Naive B cell (primary cell): ENCODE results near the gene MYL5. TPM values are rescaled to one million over a fixed set of nuclear protein-coding genes. Genes with fewer than 3 reads are reported as not detected.
A peak's percentile ranks its signal among the peaks of the same experiment; 100 is the strongest.
"Not testable (repeated sequence)": the region's sequence is repeated elsewhere in the genome, so short reads cannot be mapped to it uniquely, and the experiment has no call there.

Source experiments
- ATAC-seq, 2 donors: fragments of 150-1000 bp; cut with Tn5 transposase; 2 replicates each; pipeline ENCODE4 v1.10.0; 2021; ENCODE audit warnings: low read depth in 2 of 2, mild to moderate bottlenecking in 2 of 2, moderate library complexity in 2 of 2
- DNase-seq: peaks from one replicate; pipeline ENCODE4 v3.0.0; 2022
- H3K27ac Mint-ChIP-seq, 6 donors: one replicate each; pipeline ENCODE4 v1.8.0; 2020 to 2022; ENCODE audit warnings: mild to moderate bottlenecking in 6 of 6, mixed read lengths in 6 of 6, moderate library complexity in 5 of 6, inconsistent platforms in 2 of 6
- H3K27me3 Mint-ChIP-seq, 3 donors: one replicate each; pipeline ENCODE4 v1.8.0; 2021 to 2022; ENCODE audit warnings: mixed read lengths in 3 of 3, mild to moderate bottlenecking in 1 of 3
- H3K36me3 Mint-ChIP-seq, 2 donors: one replicate each; pipeline ENCODE4 v1.8.0; 2020 to 2022; ENCODE audit warnings: mixed read lengths in 2 of 2, inconsistent platforms in 1 of 2, mild to moderate bottlenecking in 1 of 2
- H3K4me1 Mint-ChIP-seq, 3 donors: one replicate each; pipeline ENCODE4 v1.8.0; 2020 to 2022; ENCODE audit warnings: mixed read lengths in 3 of 3, inconsistent platforms in 1 of 3, mild to moderate bottlenecking in 1 of 3, moderate library complexity in 1 of 3
- H3K4me3 Mint-ChIP-seq, 8 donors: one replicate each; pipeline ENCODE4 v1.8.0; 2020 to 2022; ENCODE audit warnings: mild to moderate bottlenecking in 8 of 8, mixed read lengths in 8 of 8, moderate library complexity in 8 of 8, inconsistent platforms in 2 of 8
- H3K9me3 Mint-ChIP-seq, 7 donors: one replicate each; pipeline ENCODE4 v1.8.0; 2020 to 2022; ENCODE audit warnings: mixed read lengths in 7 of 7, mild to moderate bottlenecking in 5 of 7, inconsistent platforms in 2 of 7, moderate library complexity in 1 of 7
- polyA plus RNA-seq, 6 donors: library from polyadenylated mRNA; unstranded; fragments of 300-500 nt; fragmentation: Illumina TruSeq; gene quantifications; one replicate each; pipeline ENCODE4 v1.2.3, GENCODE V29; 2021; ENCODE audit warnings: low read depth in 6 of 6

The MYL5 gene
- polyA plus RNA-seq, 6 donors from 2014 or later = 7.3 to 13.4 (median 11.8) TPM

- H3K27ac Mint-ChIP-seq = no peak overlapping the region
Observed at GRCh38 chr4:722169-722725, 47.9 kb downstream of the MYL5 start.

GRCh38 chr4:722851-723360, 48.6 kb downstream of the MYL5 start:
- no peak overlapping the region for H3K4me3 Mint-ChIP-seq
- H3K36me3 Mint-ChIP-seq = peaks cover 0 to 7% of the 10 kb centered on the region in 2 donors
- ATAC-seq (no peak), DNase-seq (no peak)
- H3K27me3 Mint-ChIP-seq = no peaks in the 10 kb centered on the region
- H3K4me1 Mint-ChIP-seq = peaks cover 35 to 59% (median 46%) of the 10 kb centered on the region in 3 donors
- no peaks in the 10 kb centered on the region for H3K9me3 Mint-ChIP-seq
- peak overlapping the region in 3 of 6 donors; percentile 39 to 74 (median 42) for H3K27ac Mint-ChIP-seq

More at GRCh38 chr4:722169-722725, 47.9 kb downstream of the MYL5 start:
- no peak for ATAC-seq
- no peaks in the 10 kb centered on the region for H3K9me3 Mint-ChIP-seq
- H3K36me3 Mint-ChIP-seq = peaks cover 0 to 7% of the 10 kb centered on the region in 2 donors
- DNase-seq = no peak
- no peak overlapping the region for H3K4me3 Mint-ChIP-seq
- H3K4me1 Mint-ChIP-seq = peaks cover 37 to 58% (median 47%) of the 10 kb centered on the region in 3 donors
- no peaks in the 10 kb centered on the region for H3K27me3 Mint-ChIP-seq

- Mint-ChIP-seq H3K27me3 (no peaks in the 10 kb centered on the region), H3K9me3 (no peaks in the 10 kb centered on the region), H3K4me3 (peak overlapping the region in 1 of 8 donors; percentile 25), H3K27ac (peak overlapping the region in 2 of 6 donors; percentile 37 to 58), H3K36me3 (peaks cover 0 to 7% of the 10 kb centered on the region in 2 donors), H3K4me1 (peaks cover 35 to 61% (median 48%) of the 10 kb centered on the region in 3 donors)
- ATAC-seq (no peak), DNase-seq (no peak)
Observed at GRCh38 chr4:723751-724530, 49.6 kb downstream of the MYL5 start.

GRCh38 chr4:725391-726234, 51.3 kb downstream of the MYL5 start:
- no peaks in the 10 kb centered on the region for H3K27me3 Mint-ChIP-seq
- no peak for ATAC-seq
- peak overlapping the region in 1 of 8 donors; percentile 56 for H3K4me3 Mint-ChIP-seq
- peaks cover 27 to 45% (median 39%) of the 10 kb centered on the region in 3 donors for H3K4me1 Mint-ChIP-seq
- H3K9me3 Mint-ChIP-seq = no peaks in the 10 kb centered on the region
- peak overlapping the region in 2 of 6 donors; percentile 41 to 79 for H3K27ac Mint-ChIP-seq
- no peak for DNase-seq
- no peaks in the 10 kb centered on the region for H3K36me3 Mint-ChIP-seq

- H3K4me3 Mint-ChIP-seq = no peak overlapping the region
- peaks cover 23 to 42% (median 37%) of the 10 kb centered on the region in 3 donors for H3K4me1 Mint-ChIP-seq
- no peaks in the 10 kb centered on the region for H3K27me3 Mint-ChIP-seq
- DNase-seq (no peak), ATAC-seq (no peak)
- H3K36me3 Mint-ChIP-seq = no peaks in the 10 kb centered on the region
- H3K27ac Mint-ChIP-seq = peak overlapping the region in 2 of 6 donors; percentile 14 to 97
- H3K9me3 Mint-ChIP-seq = peaks cover 0 to 1% (median 0%) of the 10 kb centered on the region in 7 donors
Observed at GRCh38 chr4:726235-726787, 52.0 kb downstream of the MYL5 start.

- peaks cover 0 to 1% (median 0%) of the 10 kb centered on the region in 7 donors for H3K9me3 Mint-ChIP-seq
- peak overlapping the region in 3 of 6 donors; percentile 28 to 97 (median 33) for H3K27ac Mint-ChIP-seq
- no peaks in the 10 kb centered on the region for H3K27me3 Mint-ChIP-seq
- H3K36me3 Mint-ChIP-seq = no peaks in the 10 kb centered on the region
- ATAC-seq (no peak), DNase-seq (no peak)
- H3K4me3 Mint-ChIP-seq = peak overlapping the region in 2 of 8 donors; percentile 5 to 69
- H3K4me1 Mint-ChIP-seq = peaks cover 18 to 36% (median 32%) of the 10 kb centered on the region in 3 donors
Observed at GRCh38 chr4:726838-727237, 52.5 kb downstream of the MYL5 start.

GRCh38 chr4:727576-727975, 53.2 kb downstream of the MYL5 start:
- Mint-ChIP-seq H3K9me3 (peaks cover 0 to 1% (median 0%) of the 10 kb centered on the region in 7 donors), H3K36me3 (no peaks in the 10 kb centered on the region), H3K4me1 (peaks cover 17 to 34% (median 32%) of the 10 kb centered on the region in 3 donors), H3K27me3 (no peaks in the 10 kb centered on the region), H3K27ac (peak overlapping the region in 2 of 6 donors; percentile 42 to 77), H3K4me3 (no peak overlapping the region)
- ATAC-seq (no peak), DNase-seq (no peak)

GRCh38 chr4:729336-730315, 55.3 kb downstream of the MYL5 start:
- Mint-ChIP-seq H3K4me1 (peaks cover 14 to 22% (median 22%) of the 10 kb centered on the region in 3 donors), H3K9me3 (peaks cover 0 to 1% (median 0%) of the 10 kb centered on the region in 7 donors), H3K27ac (peak overlapping the region in 1 of 6 donors; percentile 51), H3K4me3 (no peak overlapping the region), H3K27me3 (no peaks in the 10 kb centered on the region), H3K36me3 (peaks cover 3 to 6% of the 10 kb centered on the region in 2 donors)
- DNase-seq (no peak), ATAC-seq (no peak)

- Mint-ChIP-seq H3K4me1 (peaks cover 7 to 22% (median 17%) of the 10 kb centered on the region in 3 donors), H3K27ac (peak overlapping the region in 1 of 6 donors; percentile 51), H3K27me3 (no peaks in the 10 kb centered on the region), H3K4me3 (no peak overlapping the region), H3K9me3 (peaks cover 0 to 1% (median 0%) of the 10 kb centered on the region in 7 donors), H3K36me3 (peaks cover 4 to 6% of the 10 kb centered on the region in 2 donors)
- no peak for ATAC-seq
- DNase-seq = no peak
Observed at GRCh38 chr4:730511-730910, 56.2 kb downstream of the MYL5 start.

GRCh38 chr4:730946-731904, 56.9 kb downstream of the MYL5 start:
- H3K4me1 Mint-ChIP-seq = peaks cover 7 to 19% (median 16%) of the 10 kb centered on the region in 3 donors
- not testable (repeated sequence) for H3K36me3 Mint-ChIP-seq, DNase-seq, H3K27me3 Mint-ChIP-seq, H3K9me3 Mint-ChIP-seq, ATAC-seq, H3K4me3 Mint-ChIP-seq, H3K27ac Mint-ChIP-seq
